Heart right ventricle (tissue), 16 donors: Measurements from ENCODE around the gene RBM15. TPM values are rescaled to one million over a fixed set of nuclear protein-coding genes. Genes with fewer than 3 reads are reported as not detected.

Source experiments
- ATAC-seq, 8 donors: fragments of 200-7000 bp; cut with Tn5 transposase; one replicate each; pipeline ENCODE4 v1.9.1; 2020; ENCODE audit warnings: mild to moderate bottlenecking in 8 of 8, moderate library complexity in 8 of 8, moderate number of reproducible peaks in 1 of 8
- DNase-seq, 2 donors: peaks; one replicate each; pipeline ENCODE4 v3.0.0-alpha.2; 2020
- H3K27ac ChIP-seq, 10 donors: fragments of 200-600 bp; sonication (generic) in 2 of 10; one replicate each; pipeline versions ENCODE4 v1.5.0 to v1.8.0; 2020 to 2022; ENCODE audit warnings: mild to moderate bottlenecking in 3 of 10
- H3K27me3 ChIP-seq, 7 donors: fragments of 200-600 bp; one replicate each; pipeline ENCODE4 v1.8.0; 2021 to 2022; ENCODE audit warnings: mild to moderate bottlenecking in 2 of 7
- H3K36me3 ChIP-seq, 9 donors: fragments of 200-600 bp; sonication (generic) in 1 of 9; one replicate each; pipeline versions ENCODE4 v1.5.0 to v1.8.0; 2020 to 2022; ENCODE audit warnings: mild to moderate bottlenecking in 2 of 9
- H3K4me1 ChIP-seq, 9 donors: fragments of 200-600 bp; sonication (generic) in 1 of 9; one replicate each; pipeline versions ENCODE4 v1.5.0 to v1.8.0; 2020 to 2022; ENCODE audit warnings: mild to moderate bottlenecking in 4 of 9
- H3K4me3 ChIP-seq, 10 donors: fragments of 200-600 bp; sonication (generic) in 2 of 10; one replicate each; pipeline versions ENCODE4 v1.5.0 to v1.8.0; 2020 to 2022; ENCODE audit warnings: mild to moderate bottlenecking in 7 of 10, moderate library complexity in 2 of 10
- H3K9me3 ChIP-seq, 11 donors: fragments of 200-600 bp in 10 of 11; sonication (generic) in 2 of 11; one replicate each; pipeline versions ENCODE4 v1.5.0 to v1.8.0; 2013 to 2022; ENCODE audit warnings: mild to moderate bottlenecking in 2 of 11, control low read depth in 1 of 11, moderate library complexity in 1 of 11
- CTCF ChIP-seq, 9 donors: fragments of 200-600 bp; sonication (generic) in 2 of 9; IDR thresholded peaks; one replicate each; pipeline versions ENCODE4 v1.5.0 to v1.8.0; 2021 to 2022; ENCODE audit warnings: antibody characterized with exemption in 9 of 9, mild to moderate bottlenecking in 5 of 9, moderate library complexity in 1 of 9
- WGBS, 2 donors: extraction: QIAGEN DNeasy Blood & Tissue Kit; methylation state at CpG; one replicate each; pipeline ENCODE4 v1.1.7; 2013; ENCODE audit warnings: inconsistent platforms in 1 of 2; 5-methylcytosine and 5-hydroxymethylcytosine counted together
- intact Hi-C, 10 donors: fragments of 100-400 bp; cut with DNase I; formaldehyde crosslinking; loops; one replicate each; pipeline versions ENCODE4 v1.11.1 to v1.14.2; 2022
- polyA plus RNA-seq, 2 donors: library from polyadenylated mRNA; stranded (reverse); fragments of 200-250 nt; gene quantifications; one replicate each; pipeline ENCODE4 v1.2.3, GENCODE V29; 2013
- total RNA-seq, 10 donors: library from RNA; stranded (reverse); fragmentation: NEBNext Ultra II Directional in 3 of 10; extraction: Animal tissue kit (Norgen Biotek cat#: 25700) in 3 of 10; gene quantifications; one replicate each; pipeline versions ENCODE4 v1.2.1 to v1.2.4, GENCODE V29; 2021 to 2023
- donor health status: Arrhythmogenic right ventricular cardiomyopathy.
- donor health status: ischemic (EF 13 %, LVEDD 7.1; RV severe dilation, severe dysfunction).
- donor health status: healthy with polysubstance abuse.
- donor health status: DM: no; HTN: yes; CAD: no.
- donor health status: DM: no; HTN: no; CAD: no.
- donor health status: ischemic (EF 25% LVEDD 6.9; RV normal size, moderate dysfunction).
- donor health status: ischemic (EF 25% LVEDD 5.7; RV mildly dilated, moderate dysfunction).
- donor health status: healthy.
- donor health status: DM: yes; HTN: yes; CAD: no.
- donor health status: Ischemic cardiomyopathy.
- donor health status: ischemic (EF 35%, LVEDD 5.7; RV mildly dilated, moderate dysfunction).
- donor health status: nonischemic (EF 11% LVEDD 7.7; RV severe dilation, severe dysfunction).
- donor health status: DM: yes; HTN: yes; CAD: no.
- donor health status: PGD.
- donor health status: ischemic (EF 29% LVEDD 5.4; RV normal size, mild dysfunction).
- donor health status: nonischemic (EF 23%, LVEDD 6.1; RV moderate dilation, normal function).

RBM15 gene
- total and polyA plus RNA-seq, 12 donors: 1.4 to 22.3 (median 18.8) TPM

GRCh38 chr1:110385369-110385768, 46.2 kb downstream of the RBM15 start:
- H3K27me3 ChIP-seq: no peaks in the 10 kb centered on the region
- no peak overlapping the region for H3K4me3 ChIP-seq
- H3K4me1 ChIP-seq: peaks cover 0 to 31% (median 13%) of the 10 kb centered on the region in 9 donors
- peaks cover 0 to 52% (median 0%) of the 10 kb centered on the region in 9 donors for H3K36me3 ChIP-seq
- ATAC-seq (no peak), DNase-seq (no peak)
- H3K27ac ChIP-seq: peak overlapping the region in 1 of 10 donors; percentile 70
- TF ChIP-seq CTCF (IDR thresholded peaks at IDR 0.05): no peak
- intact Hi-C loops: loop anchor here in 1 of 10 donors (5.0 kb wide), 1 partner anchor 43 kb away; no protein-coding TSS in a partner anchor
- no peaks in the 10 kb centered on the region for H3K9me3 ChIP-seq
- 97 to 98% methylated on average over 1 of the region's 1 CpG for WGBS, 2 donors

- 93 to 100% methylated on average over 1 of the region's 1 CpG for WGBS, 2 donors
- DNase-seq (no peak), ATAC-seq (no peak)
- Histone ChIP-seq H3K4me3 (no peak overlapping the region), H3K36me3 (peaks cover 0 to 39% (median 0%) of the 10 kb centered on the region in 9 donors), H3K27me3 (no peaks in the 10 kb centered on the region), H3K9me3 (no peaks in the 10 kb centered on the region), H3K27ac (no peak overlapping the region), H3K4me1 (peaks cover 0 to 18% (median 11%) of the 10 kb centered on the region in 9 donors)
- TF ChIP-seq CTCF (IDR thresholded peaks at IDR 0.05): no peak
- intact Hi-C loops: loop anchor here in 1 of 10 donors (5.0 kb wide), 1 partner anchor 45 kb away; no protein-coding TSS in a partner anchor
Measured at GRCh38 chr1:110387048-110387754, 48.0 kb downstream of the RBM15 start.

GRCh38 chr1:110390096-110390495, 50.9 kb downstream of the RBM15 start:
- peak in 1 of 2 donors; percentile 43 for DNase-seq
- intact Hi-C loops: loop anchor here in 1 of 10 donors (10.0 kb wide), 1 partner anchor 45 kb away; no protein-coding TSS in a partner anchor
- no peaks in the 10 kb centered on the region for H3K27me3 ChIP-seq
- ATAC-seq: peak; percentile 59 to 91 (median 80)
- peak overlapping the region in 8 of 10 donors; percentile 21 to 52 (median 38) for H3K4me3 ChIP-seq
- H3K27ac ChIP-seq: peak overlapping the region in 5 of 10 donors; percentile 41 to 68 (median 59)
- H3K4me1 ChIP-seq: peaks cover 0 to 5% (median 0%) of the 10 kb centered on the region in 9 donors
- H3K36me3 ChIP-seq: peaks cover 0 to 51% (median 0%) of the 10 kb centered on the region in 9 donors
- TF ChIP-seq CTCF (IDR thresholded peaks at IDR 0.05): no peak
- H3K9me3 ChIP-seq: no peaks in the 10 kb centered on the region
- WGBS, 2 donors: 73 to 79% methylated on average over 6 of the region's 6 CpGs

- TF ChIP-seq CTCF (IDR thresholded peaks at IDR 0.05): no peak
- Histone ChIP-seq H3K4me1 (peaks cover 0 to 5% (median 0%) of the 10 kb centered on the region in 9 donors), H3K36me3 (peaks cover 0 to 50% (median 0%) of the 10 kb centered on the region in 9 donors), H3K4me3 (peak within 1 kb of the TSS in 8 of 10 donors; percentile 21 to 52 (median 38)), H3K27ac (peak within 1 kb of the TSS in 7 of 10 donors; percentile 5 to 68 (median 49)), H3K27me3 (no peaks in the 10 kb centered on the region), H3K9me3 (no peaks in the 10 kb centered on the region)
- peak in 1 of 2 donors; percentile 22 for DNase-seq
- ATAC-seq: peak in 7 of 8 donors; percentile 67 to 91 (median 84)
- intact Hi-C loops: loop anchor here in 1 of 10 donors (10.0 kb wide), 1 partner anchor 46 kb away; no protein-coding TSS in a partner anchor
- WGBS, 2 donors: 37 to 44% methylated on average over 8 of the region's 8 CpGs
Measured at GRCh38 chr1:110390692-110391245, 51.6 kb downstream of the RBM15 start, which contains the start of gene SLC16A4. Gene SLC16A4, minus strand, starts transcription at chr1:110391026. Its CDS starts 1,703 bp downstream, at chr1:110389323.
